Fibroblast of lung (primary cell): ENCODE data around the gene SNX33.

Source experiments
- EZH2 ChIP-seq: IDR thresholded peaks from 2 replicates; pipeline ENCODE4 v1.5.1; 2012; ENCODE audit warnings: low read length, control low read depth, mild to moderate bottlenecking; ENCODE audit errors: missing control alignments
- TF ChIP-seq, protein P1 (sequence below), 2 donors: IDR thresholded peaks in 1 of 2; conservative IDR thresholded peaks in 1 of 2; 1 replicate in 1 of 2; 2 replicates in 1 of 2; pipeline ENCODE4 v1.5.1; 2011 to 2012; ENCODE audit warnings: low read length in 2 of 2, control low read depth in 1 of 2, inconsistent platforms in 1 of 2, low read depth in 1 of 2, mild to moderate bottlenecking in 1 of 2

DNA sequence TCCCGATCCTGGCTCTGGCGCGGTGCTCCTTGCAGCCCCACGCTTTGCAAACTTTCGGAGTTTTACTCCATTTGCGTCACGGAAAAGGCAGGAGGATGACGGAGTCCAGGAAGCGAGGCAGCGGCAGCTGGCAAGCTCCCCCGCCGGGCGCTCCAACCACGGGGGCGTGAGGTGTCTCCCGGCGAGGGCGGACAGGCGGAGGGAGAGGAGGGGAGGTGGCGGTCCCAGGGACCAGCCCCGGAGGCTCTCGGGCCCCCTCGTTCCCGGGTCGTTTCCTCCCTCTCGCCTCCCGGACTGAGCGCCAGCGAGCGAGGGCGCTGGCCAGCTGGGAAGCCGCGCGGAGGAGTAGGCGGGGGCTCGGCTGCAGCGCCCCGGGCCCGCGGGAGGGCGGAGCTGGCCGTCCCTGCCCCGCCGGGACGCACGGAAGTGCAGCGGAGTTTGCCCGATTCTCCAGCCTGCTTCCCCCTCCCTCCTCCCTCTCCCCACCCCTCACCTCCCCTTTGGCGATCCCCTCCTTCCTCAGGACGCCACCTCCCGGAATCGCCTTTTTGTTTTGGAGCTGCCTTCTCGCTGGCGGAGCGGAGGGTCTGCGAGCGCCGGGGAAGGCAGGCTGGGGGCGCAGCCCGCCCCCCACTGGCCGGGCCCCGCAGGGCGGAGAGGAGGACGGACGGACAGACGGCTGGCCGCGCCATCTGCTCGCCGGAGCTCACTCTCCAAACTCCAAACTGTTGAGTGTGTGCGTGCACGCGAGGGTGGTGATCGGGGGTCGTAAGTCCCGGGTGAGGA lies at the start of gene SNX33:
- TF ChIP-seq, protein P1, sequence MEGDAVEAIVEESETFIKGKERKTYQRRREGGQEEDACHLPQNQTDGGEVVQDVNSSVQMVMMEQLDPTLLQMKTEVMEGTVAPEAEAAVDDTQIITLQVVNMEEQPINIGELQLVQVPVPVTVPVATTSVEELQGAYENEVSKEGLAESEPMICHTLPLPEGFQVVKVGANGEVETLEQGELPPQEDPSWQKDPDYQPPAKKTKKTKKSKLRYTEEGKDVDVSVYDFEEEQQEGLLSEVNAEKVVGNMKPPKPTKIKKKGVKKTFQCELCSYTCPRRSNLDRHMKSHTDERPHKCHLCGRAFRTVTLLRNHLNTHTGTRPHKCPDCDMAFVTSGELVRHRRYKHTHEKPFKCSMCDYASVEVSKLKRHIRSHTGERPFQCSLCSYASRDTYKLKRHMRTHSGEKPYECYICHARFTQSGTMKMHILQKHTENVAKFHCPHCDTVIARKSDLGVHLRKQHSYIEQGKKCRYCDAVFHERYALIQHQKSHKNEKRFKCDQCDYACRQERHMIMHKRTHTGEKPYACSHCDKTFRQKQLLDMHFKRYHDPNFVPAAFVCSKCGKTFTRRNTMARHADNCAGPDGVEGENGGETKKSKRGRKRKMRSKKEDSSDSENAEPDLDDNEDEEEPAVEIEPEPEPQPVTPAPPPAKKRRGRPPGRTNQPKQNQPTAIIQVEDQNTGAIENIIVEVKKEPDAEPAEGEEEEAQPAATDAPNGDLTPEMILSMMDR (conservative IDR thresholded peaks at IDR 0.05 in 1 of 2, IDR thresholded peaks at IDR 0.05 in 1 of 2; ENCODE audit: low read depth in 1 of 2, low read length in 2 of 2), result peak; percentile 43 to 48
- TF ChIP-seq EZH2, result no peak
